IMR-90 (cell line): ENCODE measurements around the gene ALX4. TPM values are rescaled to one million over a fixed set of nuclear protein-coding genes. Genes with fewer than 3 reads are reported as not detected.

Experiments
- ATAC-seq: fragments of 200-7000 bp; cut with Tn5 transposase; 2 replicates; pipeline ENCODE4 v1.9.1; 2020; ENCODE audit warnings: low read depth, mild to moderate bottlenecking, moderate library complexity
- BruUV-seq: library from RNA; stranded (reverse); fragments of 400-500 nt; replicated peaks from 2 replicates; lab custom pipeline; 2021; lab: Mats Ljungman, UMichigan
- CTCF ChIA-PET: fragments of 300-600 bp; formaldehyde crosslinking; extraction: SDS; loops from one replicate; lab custom pipeline; 2021; ENCODE audit warnings: antibody characterized with exemption; lab: Yijun Ruan, JAX
- POLR2A ChIA-PET: fragments of 300-600 bp; sonication (Branson Sonifier 250); formaldehyde crosslinking; loops from one replicate; lab custom pipeline; 2022; ENCODE audit warnings: antibody characterized with exemption; ENCODE audit not compliant: unreplicated experiment; lab: Charles Lee
- DNase-seq: peaks from one replicate; pipeline ENCODE4 v3.0.0; 2013
- H2AFZ ChIP-seq: replicated peaks from 2 replicates; pipeline ENCODE3; 2013; ENCODE audit warnings: low read length, mild to moderate bottlenecking; ENCODE audit not compliant: poor library complexity
- H2AK5ac ChIP-seq: 2 replicates; pipeline ENCODE4 v1.6.1; 2013; ENCODE audit warnings: low read depth, low read length, inconsistent platforms
- H2AK9ac ChIP-seq: replicated peaks from 2 replicates; pipeline ENCODE3; 2013; ENCODE audit warnings: mild to moderate bottlenecking, low read depth, low read length, moderate library complexity; ENCODE audit not compliant: poor library complexity
- H2BK120ac ChIP-seq: 2 replicates; pipeline ENCODE4 v1.6.1; 2013; ENCODE audit warnings: low read depth, low read length, inconsistent platforms
- H2BK15ac ChIP-seq: 3 replicates; pipeline ENCODE4 v1.6.1; 2013; ENCODE audit warnings: low read depth, low read length, inconsistent platforms
- H2BK20ac ChIP-seq: 2 replicates; pipeline ENCODE4 v1.6.1; 2013; ENCODE audit warnings: low read depth, mild to moderate bottlenecking, inconsistent platforms, low read length, moderate library complexity
- H2BK5ac ChIP-seq: 2 replicates; pipeline ENCODE4 v1.6.1; 2013; ENCODE audit warnings: mild to moderate bottlenecking, low read depth, low read length, inconsistent platforms; ENCODE audit not compliant: poor library complexity, severe bottlenecking
- H3K14ac ChIP-seq: replicated peaks from 2 replicates; pipeline ENCODE4 v1.6.1; 2013; ENCODE audit warnings: low read depth, low read length, inconsistent platforms
- H3K18ac ChIP-seq: 2 replicates; pipeline ENCODE4 v1.6.1; 2013; ENCODE audit warnings: low read depth, low read length, control low read depth
- H3K23ac ChIP-seq: 2 replicates; pipeline ENCODE4 v1.6.1; 2013; ENCODE audit warnings: low read depth, low read length, inconsistent platforms
- H3K27ac ChIP-seq: 2 replicates; pipeline ENCODE4 v1.5.1; 2013; ENCODE audit warnings: mild to moderate bottlenecking, control low read depth, low read length; ENCODE audit not compliant: insufficient read depth
- H3K27me3 ChIP-seq: 2 replicates; pipeline ENCODE4 v1.6.1; 2013; ENCODE audit warnings: low read length; ENCODE audit not compliant: control insufficient read depth, insufficient read depth
- H3K36me3 ChIP-seq: 2 replicates; pipeline ENCODE4 v1.6.1; 2013; ENCODE audit warnings: low read length, mixed read lengths; ENCODE audit not compliant: control insufficient read depth, insufficient read depth
- H3K4ac ChIP-seq: 2 replicates; pipeline ENCODE4 v1.6.1; 2013; ENCODE audit warnings: low read depth, low read length, inconsistent platforms
- H3K4me1 ChIP-seq: 2 replicates; pipeline ENCODE4 v1.6.1; 2013; ENCODE audit warnings: low read length, mixed read lengths; ENCODE audit not compliant: control insufficient read depth, insufficient read depth
- H3K4me2 ChIP-seq: 2 replicates; pipeline ENCODE4 v1.6.1; 2013; ENCODE audit warnings: low read depth, mild to moderate bottlenecking, control low read depth, low read length, moderate library complexity
- H3K4me3 ChIP-seq: 2 replicates; pipeline ENCODE4 v1.5.1; 2013; ENCODE audit warnings: low read depth, mild to moderate bottlenecking, control low read depth, low read length, moderate library complexity; ENCODE audit not compliant: insufficient read depth
- H3K56ac ChIP-seq: 2 replicates; pipeline ENCODE4 v1.6.1; 2013; ENCODE audit warnings: low read length, inconsistent platforms; ENCODE audit not compliant: insufficient read depth; ENCODE audit errors: extremely low read depth
- H3K79me1 ChIP-seq, 2 experiments: 2 replicates each; pipeline ENCODE4 v1.6.1; 2013; ENCODE audit warnings: low read length in 2 of 2, inconsistent platforms in 1 of 2, low read depth in 1 of 2
- H3K9ac ChIP-seq: 2 replicates; pipeline ENCODE4 v1.6.1; 2013; ENCODE audit warnings: low read depth, low read length, control low read depth
- H3K9me1 ChIP-seq: 2 replicates; pipeline ENCODE4 v1.6.1; 2013; ENCODE audit warnings: low read length, inconsistent platforms; ENCODE audit not compliant: insufficient read depth
- H3K9me3 ChIP-seq: 2 replicates; pipeline ENCODE4 v1.6.1; 2013; ENCODE audit warnings: low read length; ENCODE audit not compliant: control insufficient read depth, insufficient read depth
- H4K20me1 ChIP-seq: 2 replicates; pipeline ENCODE4 v1.6.1; 2013; ENCODE audit warnings: low read length, inconsistent platforms; ENCODE audit not compliant: insufficient read depth
- H4K5ac ChIP-seq: 2 replicates; pipeline ENCODE4 v1.6.1; 2013; ENCODE audit warnings: mild to moderate bottlenecking, low read depth, low read length, control low read depth
- H4K8ac ChIP-seq, 2 experiments: 2 replicates each; pipeline ENCODE4 v1.6.1; 2013; ENCODE audit warnings: low read depth in 2 of 2, low read length in 2 of 2, control low read depth in 1 of 2, inconsistent platforms in 1 of 2
- H4K91ac ChIP-seq: 2 replicates; pipeline ENCODE4 v1.6.1; 2013; ENCODE audit warnings: low read depth, low read length, inconsistent platforms; ENCODE audit not compliant: insufficient read depth
- CHD1 ChIP-seq: IDR thresholded peaks from 2 replicates; pipeline ENCODE4 v1.6.1; 2012; ENCODE audit warnings: low read depth, low read length, improper control_type of control experiment
- RAD21 ChIP-seq: IDR thresholded peaks from 2 replicates; pipeline ENCODE4 v1.6.1; 2012; ENCODE audit warnings: low read length, improper control_type of control experiment
- RCOR1 ChIP-seq: IDR thresholded peaks from 2 replicates; pipeline ENCODE4 v1.6.1; 2012; ENCODE audit warnings: mild to moderate bottlenecking, low read length, improper control_type of control experiment; ENCODE audit not compliant: insufficient replicate concordance
- RFX5 ChIP-seq: IDR thresholded peaks from 2 replicates; pipeline ENCODE4 v1.8.0; 2012; ENCODE audit warnings: low read depth, mild to moderate bottlenecking, low read length, moderate library complexity
- SMC3 ChIP-seq: fragments of 150-350 bp; IDR thresholded peaks from 2 replicates; pipeline ENCODE4 v1.6.1; 2016; ENCODE audit warnings: low read depth, mild to moderate bottlenecking, antibody characterized with exemption, low read length, moderate library complexity
- WGBS, 2 experiments: methylation state at CpG; one replicate each; pipeline versions ENCODE4 v1.1.5 to v1.1.7; 2013; ENCODE audit warnings: missing lambda C conversion rate in 2 of 2; ENCODE audit not compliant: insufficient read length in 1 of 2; ENCODE audit errors: extremely low coverage in 2 of 2; 5-methylcytosine and 5-hydroxymethylcytosine counted together
- dilution Hi-C: fragments of 300-500 bp; cut with HindIII; formaldehyde crosslinking; loops from one replicate; pipeline ENCODE4 v1.14.3; 2018; ENCODE audit warnings: low sequenced_read_pairs; ENCODE audit not compliant: unreplicated experiment
- in situ Hi-C: fragments of 300-500 bp; cut with MboI; formaldehyde crosslinking; loops from 3 replicates; pipeline ENCODE4 v1.14.3; 2019; ENCODE audit warnings: low sequenced_read_pairs, inconsistent platforms, mixed read lengths
- intact Hi-C: fragments of 100-400 bp; cut with micrococcal nuclease; formaldehyde crosslinking; loops from 2 replicates; pipeline ENCODE4 v1.10.0; 2022
- polyA plus RNA-seq, 3 experiments: library from polyadenylated mRNA; depleted of rRNA; stranded (reverse); fragments of >200 nt; gene quantifications; 2 replicates each; pipeline ENCODE4 v1.2.3, GENCODE V29; 2012; ENCODE audit warnings: low replicate concordance in 1 of 3
- total RNA-seq: library from RNA; depleted of rRNA; stranded (reverse); fragments of >200 nt; gene quantifications from 2 replicates; pipeline ENCODE4 v1.2.3, GENCODE V29; 2012
- TF ChIP-seq, protein P1 (sequence below): fragments of 150-350 bp; IDR thresholded peaks from 2 replicates; pipeline ENCODE4 v1.6.1; 2017; ENCODE audit warnings: mild to moderate bottlenecking, antibody characterized with exemption, low read length, low read depth

ALX4 gene
- total and polyA plus RNA-seq, 2 of the 4 experiments (the other 2 are of a cell fraction), result not detected

GRCh38 chr11:44260081-44260480 is 49.9 kb downstream of the ALX4 start:
- DNase-seq (no peak), ATAC-seq (no peak)
- Histone ChIP-seq H3K36me3 (no peaks in the 10 kb centered on the region), H3K4ac (no peak overlapping the region), H3K4me1 (no peaks in the 10 kb centered on the region; the same call in 1 of the 2 replicates), H3K27ac (no peak overlapping the region), H3K9ac (no peak overlapping the region), H2BK15ac (no peak overlapping the region), H4K20me1 (no peaks in the 10 kb centered on the region), H3K14ac (no peak overlapping the region), H3K79me1 (no peaks in the 10 kb centered on the region), H3K4me2 (no peak overlapping the region), H2BK20ac (no peak overlapping the region), H4K8ac (no peak overlapping the region), H3K56ac (no peak overlapping the region), H2BK5ac (no peak overlapping the region), H2AK5ac (no peak overlapping the region), H3K27me3 (peaks cover 2% of the 10 kb centered on the region; the same call in 1 of the 2 replicates), H3K9me3 (no peaks in the 10 kb centered on the region), H4K5ac (no peak overlapping the region), H4K91ac (no peak overlapping the region), H2AFZ (no peak overlapping the region), H3K9me1 (0 out of 2 replicates have a peak, but pooled peaks cover 3% of the 10 kb centered on the region), H2BK120ac (no peak overlapping the region), H2AK9ac (no peak overlapping the region), H3K23ac (no peak overlapping the region), H3K18ac (no peak overlapping the region), H3K4me3 (no peak overlapping the region)
- WGBS, 2 experiments, result no CpG with 5 or more reads among the region's 4 CpGs
- no peak for TF ChIP-seq SMC3
- TF ChIP-seq RFX5, result no peak
- TF ChIP-seq, protein P1, sequence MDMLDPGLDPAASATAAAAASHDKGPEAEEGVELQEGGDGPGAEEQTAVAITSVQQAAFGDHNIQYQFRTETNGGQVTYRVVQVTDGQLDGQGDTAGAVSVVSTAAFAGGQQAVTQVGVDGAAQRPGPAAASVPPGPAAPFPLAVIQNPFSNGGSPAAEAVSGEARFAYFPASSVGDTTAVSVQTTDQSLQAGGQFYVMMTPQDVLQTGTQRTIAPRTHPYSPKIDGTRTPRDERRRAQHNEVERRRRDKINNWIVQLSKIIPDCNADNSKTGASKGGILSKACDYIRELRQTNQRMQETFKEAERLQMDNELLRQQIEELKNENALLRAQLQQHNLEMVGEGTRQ, result no peak
- TF ChIP-seq CHD1, result no peak
- no peak for TF ChIP-seq RCOR1
- TF ChIP-seq RAD21, result no peak
- in situ Hi-C loops (no loop called here), dilution Hi-C loops (no loop called here), intact Hi-C loops (no loop called here)
- ChIA-PET POLR2A (no interaction called here), CTCF (no interaction called here)
- no TSS peak for BruUV-seq
